HG02938 (cell line): Measurements from ENCODE around the gene IRF6.
A peak's percentile ranks its signal among the peaks of the same experiment; 100 is the strongest.

ENCODE experiments used
- ATAC-seq: cut with Tn5 transposase; IDR thresholded peaks from one replicate; pipeline ENCODE4 v1.9.1; 2021; ENCODE audit warnings: mild to moderate bottlenecking, moderate library complexity; ENCODE audit not compliant: unreplicated experiment

The IRF6 gene

GRCh38 chr1:209761011-209761635, 44.8 kb downstream of the IRF6 start:
- no peak for ATAC-seq

- ATAC-seq: no peak
Observed at GRCh38 chr1:209759829-209760359, 46.0 kb downstream of the IRF6 start.

GRCh38 chr1:209758400-209758799, 47.5 kb downstream of the IRF6 start:
- ATAC-seq: no peak

DNA sequence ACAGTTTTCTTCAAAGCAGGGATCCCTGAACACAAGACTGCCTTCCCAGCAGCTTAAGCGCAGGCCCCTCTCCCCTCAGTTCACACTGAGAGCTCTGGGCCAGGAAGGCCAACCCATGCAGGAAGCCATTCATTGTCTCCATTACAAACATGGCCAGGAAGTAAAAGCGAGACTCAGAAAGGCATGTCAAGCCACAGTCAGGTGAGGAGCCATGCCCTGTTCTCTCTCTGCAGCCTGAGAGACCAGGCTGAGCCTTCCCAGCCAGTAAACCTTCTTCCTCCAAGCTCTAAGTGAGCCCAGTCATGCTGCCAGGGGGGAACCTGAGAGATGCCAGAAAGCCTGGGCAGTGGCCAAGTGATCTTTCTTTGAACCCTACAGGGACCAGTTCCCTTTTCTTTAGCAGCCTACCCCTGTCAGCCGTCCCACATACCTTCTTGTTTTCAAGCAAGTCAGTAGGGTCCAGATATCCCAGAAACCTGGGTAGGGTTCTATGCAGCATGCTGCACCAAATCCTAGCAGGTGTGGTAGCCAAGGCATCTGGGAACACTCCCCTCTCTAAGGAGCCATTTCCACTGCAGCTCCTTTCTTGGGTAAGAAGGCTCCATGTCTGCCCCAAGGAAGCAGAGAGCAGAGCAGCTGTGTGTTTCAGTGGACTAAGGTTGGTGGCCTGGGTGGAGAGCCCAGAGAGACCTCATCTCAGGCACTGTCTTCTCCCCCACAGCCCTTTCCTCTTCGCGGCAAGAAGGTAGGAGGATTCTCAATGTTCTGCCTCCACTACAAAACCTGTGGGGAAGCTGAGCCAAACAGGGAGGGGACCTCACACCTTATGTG, 49.1 kb downstream of the IRF6 start:
- peak; percentile 25 for ATAC-seq

GRCh38 chr1:209755926-209756614, 49.9 kb downstream of the IRF6 start, which contains the start of gene TRAF3IP3:
Gene TRAF3IP3 (plus strand): TSS chr1:209756053. CDS start chr1:209760040, 3,987 bp downstream.
- ATAC-seq: peak; percentile 79

DNA sequence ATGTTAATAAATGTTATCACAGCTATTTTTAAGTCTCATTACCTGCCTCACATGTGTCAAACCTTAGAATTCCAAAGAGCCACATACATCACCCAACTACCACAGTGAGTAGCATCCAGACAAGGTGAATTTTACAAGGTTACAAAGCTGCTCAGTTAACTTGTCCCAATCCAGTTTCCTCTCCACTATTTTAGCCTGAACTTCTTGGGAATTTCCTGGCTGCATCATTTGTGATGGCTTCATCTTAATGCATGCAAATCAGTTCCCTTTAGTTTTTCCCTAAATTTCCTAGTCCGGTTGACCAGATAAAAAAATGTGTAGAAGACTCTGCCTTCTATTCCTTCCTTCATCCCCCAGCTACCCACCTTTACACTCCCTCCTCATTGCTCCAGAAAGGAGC, 50.7 kb downstream of the IRF6 start:
- no peak for ATAC-seq

DNA sequence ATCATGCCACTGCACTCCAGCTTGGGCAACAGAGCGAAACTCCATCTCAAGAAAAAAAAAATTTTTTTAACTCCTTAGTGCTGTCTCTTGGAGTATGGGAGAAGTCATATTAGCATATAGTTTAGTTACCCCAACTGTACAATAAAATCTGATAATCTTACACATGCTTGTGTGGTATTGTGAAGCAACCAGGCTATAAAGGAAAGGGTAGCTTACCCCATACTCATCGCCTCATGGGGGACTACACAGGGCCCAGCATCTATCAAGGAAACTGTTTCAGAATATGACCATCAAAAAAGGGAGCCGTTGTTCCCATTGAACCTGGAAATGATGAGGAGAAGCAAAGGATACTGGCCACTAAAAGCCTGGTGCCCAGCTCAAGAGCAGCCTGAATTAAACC, 53.1 kb downstream of the IRF6 start:
- no peak for ATAC-seq

DNA sequence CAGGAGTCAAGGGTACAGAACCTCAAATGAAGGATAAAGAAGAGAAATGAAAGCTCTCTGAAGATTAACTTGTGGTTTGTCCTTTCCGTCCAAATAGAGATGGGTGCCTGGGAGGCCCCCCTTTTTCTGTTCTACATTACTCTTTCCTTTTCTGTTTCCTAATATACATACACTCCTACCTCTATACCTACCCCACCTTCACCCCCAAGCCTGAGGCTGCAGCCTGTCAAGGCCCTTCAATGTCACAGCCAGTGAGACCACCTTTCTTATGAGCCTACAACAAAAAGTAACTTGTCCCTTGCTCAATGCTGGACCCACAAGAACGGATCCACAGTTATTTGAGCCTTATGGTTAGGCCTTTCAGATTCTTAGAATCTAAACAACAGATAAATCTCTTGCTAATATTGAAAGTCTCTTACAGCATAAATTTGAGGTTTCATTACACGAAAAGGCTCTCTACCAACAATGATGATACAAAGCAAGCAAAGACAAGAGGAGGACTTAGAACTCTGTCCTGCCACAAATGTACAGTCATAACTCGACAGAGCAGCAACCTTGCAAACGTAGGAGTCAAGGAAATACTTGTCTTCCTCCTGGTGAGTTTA, 54.2 kb downstream of the IRF6 start:
- peak; percentile 53 for ATAC-seq

- no peak for ATAC-seq
Observed at GRCh38 chr1:209749670-209750323, 56.1 kb downstream of the IRF6 start.

GRCh38 chr1:209749205-209749604, 56.7 kb downstream of the IRF6 start:
- ATAC-seq: no peak

- no peak for ATAC-seq
Observed at GRCh38 chr1:209748620-209749019, 57.3 kb downstream of the IRF6 start.

GRCh38 chr1:209747580-209748262, 58.2 kb downstream of the IRF6 start:
- peak; percentile 59 for ATAC-seq

- no peak for ATAC-seq
Observed at GRCh38 chr1:209746451-209747165, 59.3 kb downstream of the IRF6 start.

DNA sequence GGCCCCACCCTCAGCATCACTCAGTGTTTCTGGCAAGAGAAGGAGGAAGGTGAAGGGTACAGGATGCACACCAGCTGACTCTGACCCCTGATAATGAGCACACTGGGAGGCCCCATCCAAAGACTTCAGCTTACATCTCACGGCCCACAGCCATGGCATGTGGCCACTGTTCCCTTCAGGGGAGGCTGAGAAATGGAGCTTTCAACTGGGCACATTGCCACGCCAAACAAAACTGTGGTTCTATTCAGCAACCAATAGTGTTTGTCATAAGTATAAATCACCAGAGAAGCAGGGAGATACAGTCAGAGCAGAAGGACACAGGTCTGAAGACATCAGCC, 62.8 kb downstream of the IRF6 start:
- no peak for ATAC-seq

- no peak for ATAC-seq
Observed at GRCh38 chr1:209742409-209743144, 63.4 kb downstream of the IRF6 start.

DNA sequence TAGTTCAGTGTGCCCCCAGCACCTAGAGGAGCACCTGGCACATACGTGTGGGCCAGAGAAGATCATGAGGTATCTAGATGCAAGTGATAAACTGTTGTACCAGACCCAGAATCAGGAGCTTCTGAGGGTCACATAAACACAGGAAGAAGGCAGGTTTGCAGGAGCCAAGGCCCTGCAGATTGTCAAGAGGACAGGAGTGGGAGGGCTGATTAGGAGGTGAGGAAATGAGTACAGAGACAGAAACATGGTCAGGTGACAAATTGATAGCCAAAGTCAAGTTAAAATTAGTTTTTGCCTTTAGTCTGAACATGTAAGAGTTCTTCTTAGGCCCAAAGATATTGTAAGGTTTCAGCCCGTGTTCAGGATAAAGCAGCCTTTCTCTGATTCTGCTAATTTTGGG, 64.1 kb downstream of the IRF6 start:
- ATAC-seq: no peak

DNA sequence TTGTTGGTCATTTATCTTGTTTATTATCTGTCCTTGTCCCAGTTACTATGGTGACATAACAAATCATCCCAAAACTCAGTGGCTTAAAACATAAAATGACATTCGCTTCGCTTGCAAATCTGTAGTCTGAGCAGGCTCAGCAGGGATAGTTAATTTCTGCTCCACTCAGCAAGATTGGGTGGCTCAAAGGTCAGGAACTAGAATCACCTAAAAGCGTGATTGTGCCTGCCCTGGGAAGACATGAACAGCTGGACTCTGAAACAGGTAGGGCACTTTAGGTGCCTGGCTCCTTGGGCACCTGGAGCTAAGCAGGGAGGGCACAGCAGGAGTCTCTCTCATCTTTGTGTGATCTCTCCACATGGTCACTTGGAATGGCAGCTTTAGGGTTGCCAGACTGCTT, 64.7 kb downstream of the IRF6 start:
- no peak for ATAC-seq

DNA sequence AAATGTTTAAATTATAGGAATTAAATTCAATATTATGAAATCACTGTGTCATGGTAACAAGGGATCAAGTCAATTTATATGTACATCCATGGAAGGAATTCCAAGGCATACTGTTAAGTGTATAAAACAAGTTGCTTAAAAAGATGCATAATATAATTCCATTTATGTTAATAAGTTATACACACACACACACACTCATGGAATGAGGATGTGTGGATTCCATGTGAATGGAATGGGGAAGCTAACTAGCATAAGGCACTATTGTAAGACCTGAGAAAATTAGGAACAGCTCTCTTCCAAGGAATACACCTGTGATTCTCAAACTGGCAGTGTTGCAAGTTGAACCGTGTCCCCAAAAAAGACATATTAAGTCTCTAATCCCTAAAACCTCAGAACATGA, 67.7 kb downstream of the IRF6 start:
- no peak for ATAC-seq

- no peak for ATAC-seq
Observed at GRCh38 chr1:209737118-209737505, 68.8 kb downstream of the IRF6 start.
